Glomerular visceral epithelial cell (primary cell): ENCODE measurements around the gene CORO1A.
"Not testable (repeated sequence)": the region's sequence is repeated elsewhere in the genome, so short reads cannot be mapped to it uniquely, and the experiment has no call there.

ENCODE experiments used
- DNase-seq: peaks from one replicate; pipeline ENCODE4 v3.0.0-alpha.2; 2016; ENCODE audit errors: extremely low spot score

CORO1A gene

DNA sequence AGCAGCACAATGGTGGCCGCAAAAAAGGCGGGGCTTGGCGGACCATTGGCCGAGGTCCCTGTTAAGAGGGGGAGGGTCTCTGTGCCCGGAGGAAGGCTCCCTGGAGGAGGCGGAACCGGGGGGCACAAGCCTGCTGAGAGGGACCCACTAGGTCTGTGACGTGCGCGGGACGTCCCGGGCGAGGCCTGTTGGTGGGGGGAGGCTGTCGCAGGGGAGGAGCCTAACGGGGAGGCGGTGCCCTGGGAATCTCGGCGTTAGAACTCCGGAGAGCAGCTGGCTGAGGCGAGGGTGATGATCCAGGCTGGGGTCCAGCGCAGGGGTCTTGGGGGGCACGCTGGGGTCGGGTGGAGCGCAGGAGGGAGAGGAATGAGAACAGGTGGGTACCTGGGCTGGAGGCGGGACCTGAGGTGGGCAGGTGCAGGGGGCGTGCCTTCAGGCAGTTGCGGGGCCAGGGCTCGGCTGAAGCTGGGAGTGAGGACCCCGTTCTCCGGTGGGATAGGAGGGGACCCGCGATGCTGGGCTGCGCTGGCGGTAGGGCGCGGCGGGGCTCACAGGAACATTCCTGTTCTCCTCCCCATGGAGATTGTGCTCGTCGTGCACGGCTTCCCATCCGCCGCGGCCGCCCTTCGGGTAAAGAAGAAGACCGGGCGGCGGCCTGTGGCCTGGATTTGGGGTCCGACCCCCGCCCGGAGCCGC lies 22.3 kb downstream of the CORO1A start:
- not testable (repeated sequence) for DNase-seq

DNA sequence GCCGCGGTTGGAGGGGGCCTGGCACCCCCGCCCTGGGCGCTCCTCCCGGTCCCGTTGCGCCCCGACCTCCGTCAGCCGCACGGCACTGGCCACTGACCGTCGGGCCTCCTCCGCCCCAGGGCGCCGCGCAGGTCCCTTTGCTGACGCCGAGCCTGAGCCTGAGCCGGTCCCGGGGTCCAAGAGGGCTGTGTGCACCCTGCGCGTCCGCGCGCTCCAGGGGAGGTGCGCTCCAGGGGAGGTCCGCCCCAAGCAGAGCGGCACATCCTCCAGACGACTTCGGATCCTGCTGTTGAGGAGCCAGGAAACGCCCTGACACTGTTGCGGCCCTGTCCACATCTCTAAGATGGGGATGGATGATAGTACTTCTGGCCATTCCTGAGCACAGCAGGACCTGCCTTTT lies 22.9 kb downstream of the CORO1A start:
- not testable (repeated sequence) for DNase-seq

DNA sequence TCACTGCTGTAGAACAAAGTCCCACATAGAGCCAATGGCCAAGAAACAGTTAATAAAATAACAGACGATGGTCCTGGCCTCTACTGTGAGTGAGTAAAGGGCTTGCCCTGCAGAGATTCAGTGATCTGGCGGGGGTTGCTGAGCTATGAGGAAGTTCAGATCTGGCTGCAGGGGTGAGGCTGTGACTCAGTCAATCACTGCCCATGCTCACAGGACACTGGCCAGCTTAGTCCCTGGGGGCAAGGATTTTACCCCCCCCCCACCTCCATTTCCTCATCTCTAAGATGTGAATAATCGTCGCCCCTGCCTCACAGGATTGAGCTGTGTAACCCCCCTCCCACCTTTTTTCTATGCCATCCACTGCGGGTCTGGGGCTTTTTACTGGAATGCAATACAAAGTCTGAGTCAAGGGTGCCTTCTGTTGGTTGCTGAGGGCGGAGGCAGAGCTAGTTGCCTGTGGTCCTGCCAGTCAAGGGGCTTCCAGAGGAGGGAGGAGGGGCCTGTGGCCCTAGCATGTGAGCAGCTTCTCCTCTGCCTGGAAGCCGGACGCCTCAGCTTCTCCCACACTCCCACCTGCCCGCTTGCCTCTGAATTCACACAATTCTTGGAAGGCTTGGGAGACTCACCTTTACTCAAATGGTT lies 23.8 kb downstream of the CORO1A start:
- DNase-seq, result not testable (repeated sequence)

GRCh38 chr16:30209032-30209431 lies 25.6 kb downstream of the CORO1A start:
- DNase-seq, result not testable (repeated sequence)

GRCh38 chr16:30211414-30211813 lies 28.0 kb downstream of the CORO1A start:
- not testable (repeated sequence) for DNase-seq

DNA sequence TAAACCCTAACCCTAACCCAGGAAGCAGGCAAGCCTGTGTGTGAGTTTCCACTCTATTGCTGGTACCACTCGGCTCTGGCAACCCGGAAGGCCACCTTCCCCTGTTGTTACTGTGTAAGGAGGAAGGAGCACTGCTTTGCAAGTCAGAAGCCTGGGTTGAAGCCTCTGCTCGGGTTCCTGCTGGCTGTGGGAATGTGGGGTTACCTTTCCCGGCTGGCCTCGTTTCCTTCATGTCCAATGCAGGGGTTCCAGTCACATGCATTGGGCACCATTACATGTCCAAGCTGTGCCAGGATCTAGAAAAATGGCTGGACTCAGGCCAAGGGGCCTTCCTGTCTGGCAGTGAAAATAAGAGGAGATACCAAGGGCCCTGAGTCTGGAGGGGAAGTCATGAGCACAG lies 33.7 kb downstream of the CORO1A start:
- DNase-seq, result not testable (repeated sequence)
